ENCODE results near the gene HLA-DOB. TPM values are rescaled to one million over a fixed set of nuclear protein-coding genes. Genes with fewer than 3 reads are reported as not detected.

Gene HLA-DOB
- total and polyA plus RNA-seq, 2 of the 13 experiments (the other 11 are each of a cell fraction or from before 2014, with no cell fraction given), result not detected

DNA sequence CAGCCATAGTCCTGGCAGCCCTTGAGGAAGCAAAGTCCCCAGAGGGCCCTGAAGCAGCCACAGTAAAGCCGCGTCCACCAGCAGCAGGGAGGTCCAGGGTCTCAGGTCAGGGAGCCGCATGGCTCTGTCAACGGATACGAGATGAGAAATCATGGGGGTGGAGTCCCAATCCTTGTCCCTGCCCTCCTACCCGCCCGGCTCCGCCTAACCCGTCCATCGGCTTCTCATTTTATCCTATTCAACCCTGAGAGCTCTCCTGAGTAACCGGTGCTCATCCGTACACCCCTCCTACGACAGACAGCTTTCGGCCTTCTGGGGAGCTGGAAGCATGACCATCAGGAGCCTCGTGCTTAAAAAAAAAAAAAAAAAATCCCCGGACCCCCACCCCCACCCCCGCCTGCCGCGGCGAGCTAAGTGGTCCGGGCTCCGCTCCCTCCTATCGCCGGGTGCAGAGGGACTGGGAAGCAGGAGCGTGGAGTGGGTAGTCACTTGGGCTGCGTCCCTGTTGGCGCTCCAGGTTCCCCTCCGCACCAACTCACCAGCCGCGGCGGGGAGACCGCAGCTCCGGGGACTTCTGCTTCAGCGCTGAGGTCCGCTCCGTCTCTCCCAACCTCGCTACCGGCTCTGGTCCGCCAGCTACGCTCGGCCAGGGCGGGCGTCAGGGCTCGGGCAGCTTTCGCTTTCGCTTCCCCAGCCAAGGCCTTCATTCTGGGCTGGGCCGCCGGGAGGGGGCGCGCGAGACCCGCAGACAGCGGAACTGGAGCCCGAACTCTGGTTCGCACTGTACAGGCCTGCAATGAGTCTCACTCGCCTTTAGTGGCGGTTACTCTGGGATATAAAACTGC is 21.5 kb upstream of the HLA-DOB start, which contains the start of gene TAP2 (continued):
- peak; percentile 71 for TF ChIP-seq SIX1 (CRISPR knock-in tag; IDR thresholded peaks at IDR 0.05; ENCODE audit: borderline replicate concordance)
- TF ChIP-seq ZBTB42 (CRISPR knock-in tag; IDR thresholded peaks at IDR 0.05), result no peak
- TF ChIP-seq, protein P1, sequence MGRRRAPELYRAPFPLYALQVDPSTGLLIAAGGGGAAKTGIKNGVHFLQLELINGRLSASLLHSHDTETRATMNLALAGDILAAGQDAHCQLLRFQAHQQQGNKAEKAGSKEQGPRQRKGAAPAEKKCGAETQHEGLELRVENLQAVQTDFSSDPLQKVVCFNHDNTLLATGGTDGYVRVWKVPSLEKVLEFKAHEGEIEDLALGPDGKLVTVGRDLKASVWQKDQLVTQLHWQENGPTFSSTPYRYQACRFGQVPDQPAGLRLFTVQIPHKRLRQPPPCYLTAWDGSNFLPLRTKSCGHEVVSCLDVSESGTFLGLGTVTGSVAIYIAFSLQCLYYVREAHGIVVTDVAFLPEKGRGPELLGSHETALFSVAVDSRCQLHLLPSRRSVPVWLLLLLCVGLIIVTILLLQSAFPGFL (CRISPR knock-in tag; IDR thresholded peaks at IDR 0.05), result 0 out of 2 replicates have a peak, but pooled peaks have one; percentile 43
- peak; percentile 73; the same call in 1 of the 2 replicates for TF ChIP-seq ZSCAN31 (CRISPR knock-in tag; IDR thresholded peaks at IDR 0.05; ENCODE audit: low read depth)
- peak; percentile 96 for TF ChIP-seq KAT7 (CRISPR knock-in tag; IDR thresholded peaks at IDR 0.05; ENCODE audit: borderline replicate concordance)
- TF ChIP-seq YEATS4 (CRISPR knock-in tag; IDR thresholded peaks at IDR 0.05; ENCODE audit: borderline replicate concordance), result peak; percentile 46
- TF ChIP-seq MED8 (CRISPR knock-in tag; IDR thresholded peaks at IDR 0.05; ENCODE audit: insufficient replicate concordance), result no peak
- 0 out of 2 replicates have a peak, but pooled peaks have one; percentile 5 for TF ChIP-seq ZNF878 (CRISPR knock-in tag; IDR thresholded peaks at IDR 0.05)
- no peak for TF ChIP-seq PBX3 (CRISPR knock-in tag; IDR thresholded peaks at IDR 0.05; ENCODE audit: borderline replicate concordance)
- peak; percentile 82 for TF ChIP-seq ZNF710 (CRISPR knock-in tag; IDR thresholded peaks at IDR 0.05; ENCODE audit: borderline replicate concordance)
- peak; percentile 64 for TF ChIP-seq FOXA3 (CRISPR knock-in tag; IDR thresholded peaks at IDR 0.05)
- TF ChIP-seq SALL1 (CRISPR knock-in tag; IDR thresholded peaks at IDR 0.05), result peak; percentile 94
- peak; percentile 61; the same call in 1 of the 2 replicates for TF ChIP-seq PHF20 (CRISPR knock-in tag; IDR thresholded peaks at IDR 0.05)
- TF ChIP-seq KDM5B (CRISPR knock-in tag; IDR thresholded peaks at IDR 0.05; ENCODE audit: borderline replicate concordance), result peak; percentile 89
- TF ChIP-seq ZBTB33 (CRISPR knock-in tag; IDR thresholded peaks at IDR 0.05), result peak; percentile 60; the same call in 1 of the 2 replicates
- TF ChIP-seq, protein P2, sequence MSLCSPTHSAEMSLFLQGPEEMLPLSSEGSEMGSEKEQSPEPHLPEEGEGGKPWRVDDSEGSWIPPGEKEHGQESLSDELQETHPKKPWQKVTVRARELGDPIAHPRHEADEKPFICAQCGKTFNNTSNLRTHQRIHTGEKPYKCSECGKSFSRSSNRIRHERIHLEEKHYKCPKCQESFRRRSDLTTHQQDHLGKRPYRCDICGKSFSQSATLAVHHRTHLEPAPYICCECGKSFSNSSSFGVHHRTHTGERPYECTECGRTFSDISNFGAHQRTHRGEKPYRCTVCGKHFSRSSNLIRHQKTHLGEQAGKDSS (CRISPR knock-in tag; IDR thresholded peaks at IDR 0.05; ENCODE audit: borderline replicate concordance, low read depth), result peak; percentile 85
- no peak for TF ChIP-seq ZNF720 (CRISPR knock-in tag; IDR thresholded peaks at IDR 0.05)

Data from HepG2 (cell line).